Transverse colon (tissue), 4 donors: ENCODE results near the gene CDC20.

Experiments used
- POLR2AphosphoS5 ChIP-seq, 3 donors: sonication (generic); formaldehyde crosslinking; IDR thresholded peaks; one replicate each; pipeline ENCODE4 v1.6.1; 2016; ENCODE audit warnings: antibody characterized with exemption in 3 of 3
- TF ChIP-seq, protein P1 (sequence below), 5 experiments: fragments of 200-600 bp in 3 of 5; fragments of 450-650 bp in 2 of 5; sonication (generic) in 3 of 5; IDR thresholded peaks; 1 replicate in 2 of 5; 2 replicates in 3 of 5; pipeline ENCODE4 v1.5.1; 2016 to 2017; ENCODE audit warnings: antibody characterized with exemption in 5 of 5, inconsistent platforms in 3 of 5, mild to moderate bottlenecking in 2 of 5, moderate library complexity in 1 of 5

GRCh38 chr1:43368646-43369020 lies 9.9 kb downstream of the CDC20 start:
- TF ChIP-seq, protein P1, sequence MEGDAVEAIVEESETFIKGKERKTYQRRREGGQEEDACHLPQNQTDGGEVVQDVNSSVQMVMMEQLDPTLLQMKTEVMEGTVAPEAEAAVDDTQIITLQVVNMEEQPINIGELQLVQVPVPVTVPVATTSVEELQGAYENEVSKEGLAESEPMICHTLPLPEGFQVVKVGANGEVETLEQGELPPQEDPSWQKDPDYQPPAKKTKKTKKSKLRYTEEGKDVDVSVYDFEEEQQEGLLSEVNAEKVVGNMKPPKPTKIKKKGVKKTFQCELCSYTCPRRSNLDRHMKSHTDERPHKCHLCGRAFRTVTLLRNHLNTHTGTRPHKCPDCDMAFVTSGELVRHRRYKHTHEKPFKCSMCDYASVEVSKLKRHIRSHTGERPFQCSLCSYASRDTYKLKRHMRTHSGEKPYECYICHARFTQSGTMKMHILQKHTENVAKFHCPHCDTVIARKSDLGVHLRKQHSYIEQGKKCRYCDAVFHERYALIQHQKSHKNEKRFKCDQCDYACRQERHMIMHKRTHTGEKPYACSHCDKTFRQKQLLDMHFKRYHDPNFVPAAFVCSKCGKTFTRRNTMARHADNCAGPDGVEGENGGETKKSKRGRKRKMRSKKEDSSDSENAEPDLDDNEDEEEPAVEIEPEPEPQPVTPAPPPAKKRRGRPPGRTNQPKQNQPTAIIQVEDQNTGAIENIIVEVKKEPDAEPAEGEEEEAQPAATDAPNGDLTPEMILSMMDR (IDR thresholded peaks at IDR 0.05), result no peak
- no peak for TF ChIP-seq POLR2AphosphoS5 (IDR thresholded peaks at IDR 0.05)
